HL-60 (cell line): ENCODE data around the gene TNXB.

Source experiments
- CTCF ChIP-seq: IDR thresholded peaks from one replicate; pipeline ENCODE4 v1.5.1; 2011; ENCODE audit warnings: low read length, control low read depth, inconsistent platforms; ENCODE audit not compliant: insufficient read depth
- GABPA ChIP-seq: IDR thresholded peaks from 2 replicates; pipeline ENCODE4 v1.6.1; 2012; ENCODE audit warnings: low read depth
- POLR2AphosphoS5 ChIP-seq: IDR thresholded peaks from 2 replicates; pipeline ENCODE4 v1.6.1; 2012; ENCODE audit warnings: low read depth
- REST ChIP-seq: IDR thresholded peaks from 2 replicates; pipeline ENCODE4 v1.6.1; 2012; ENCODE audit warnings: low read depth; ENCODE audit not compliant: insufficient replicate concordance

- no peak for TF ChIP-seq POLR2AphosphoS5
- TF ChIP-seq CTCF = no peak
- no peak for TF ChIP-seq REST
- TF ChIP-seq GABPA = no peak
Observed at GRCh38 chr6:32108727-32109113, 418 bp downstream of the TNXB start.
